ENCODE measurements around the gene MAD1L1.
"Not testable (repeated sequence)": the region's sequence is repeated elsewhere in the genome, so short reads cannot be mapped to it uniquely, and the experiment has no call there.

The MAD1L1 gene

DNA sequence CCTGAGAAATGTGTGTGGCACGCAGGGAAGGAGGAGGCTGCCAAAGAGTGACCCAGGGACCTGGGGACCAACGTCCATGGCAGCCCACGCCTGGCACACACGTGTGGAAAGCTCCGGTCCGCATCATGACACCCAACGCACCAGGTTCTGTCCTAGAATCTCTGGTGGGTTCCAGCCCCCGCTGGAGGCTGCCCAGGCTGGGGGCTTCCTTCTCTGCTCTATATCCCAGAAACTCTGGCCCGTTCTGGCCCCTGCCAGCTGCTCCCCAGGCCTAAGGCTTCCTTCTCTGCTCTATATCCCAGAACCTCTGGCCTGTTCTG lies 300.8 kb downstream of the MAD1L1 start:
- no peak for FAIRE-seq

DNA sequence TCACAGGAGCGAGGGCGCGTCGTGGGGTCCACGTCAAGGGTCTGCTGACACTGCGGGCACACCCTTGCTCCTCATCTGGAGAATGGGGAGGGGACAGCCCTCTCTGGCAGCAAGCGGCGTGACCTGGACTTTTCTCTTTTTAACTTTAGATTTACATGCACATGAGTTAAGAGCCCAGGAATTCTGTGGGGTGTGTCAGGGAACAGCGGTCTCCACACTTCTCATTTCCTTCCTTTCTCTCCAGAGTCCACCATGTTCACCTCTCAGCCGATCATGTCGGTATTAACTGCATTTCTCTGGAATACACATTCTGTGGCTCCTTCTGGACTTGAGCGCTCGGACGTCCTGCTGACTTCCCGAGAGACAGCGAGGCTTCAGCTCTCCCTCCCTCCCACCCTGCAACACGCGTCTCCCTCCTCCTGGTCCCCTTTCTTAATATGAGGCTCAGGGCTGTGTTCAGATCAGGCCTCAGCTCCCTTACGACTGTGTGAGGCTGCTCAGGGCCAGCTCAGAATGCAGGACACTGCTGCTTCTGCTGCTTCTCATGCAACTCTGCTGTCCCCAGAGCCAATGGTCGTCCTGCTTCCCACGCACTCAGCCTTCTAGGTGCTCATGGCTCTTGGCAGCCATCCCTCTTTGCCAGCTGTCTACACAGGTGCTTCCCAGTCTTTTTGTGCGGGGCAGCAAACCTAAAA lies 301.3 kb downstream of the MAD1L1 start:
- FAIRE-seq, result no peak

GRCh38 chr7:1930381-1931065 lies 302.2 kb downstream of the MAD1L1 start:
- FAIRE-seq, result no peak

DNA sequence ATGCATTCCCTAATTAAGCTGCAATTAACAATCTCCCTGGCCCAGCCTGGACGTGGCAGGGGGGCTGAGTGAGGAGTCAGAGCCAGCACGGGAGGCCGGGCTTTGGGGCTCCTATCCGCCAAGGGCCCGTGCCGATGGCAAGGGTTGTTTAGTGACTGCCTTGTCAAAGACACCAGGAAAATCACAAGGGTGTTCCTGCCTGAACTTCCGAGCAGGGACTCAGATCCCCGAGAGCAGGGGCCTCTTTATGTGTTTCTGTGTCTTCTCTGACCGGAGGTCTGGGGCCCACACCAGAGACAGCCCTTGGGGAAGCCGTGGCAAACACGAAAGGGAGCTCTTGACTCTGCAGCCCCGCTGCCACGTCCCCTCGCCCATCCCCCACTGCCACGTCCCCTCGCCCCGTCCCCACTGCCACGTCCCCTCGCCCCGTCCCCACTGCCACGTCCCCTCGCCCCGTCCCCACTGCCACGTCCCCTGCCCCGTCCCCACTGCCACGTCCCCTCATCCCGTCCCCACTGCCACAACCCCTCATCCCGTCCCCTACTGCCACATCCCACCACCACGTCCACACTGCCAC lies 303.3 kb downstream of the MAD1L1 start:
- FAIRE-seq, result not testable (repeated sequence)

DNA sequence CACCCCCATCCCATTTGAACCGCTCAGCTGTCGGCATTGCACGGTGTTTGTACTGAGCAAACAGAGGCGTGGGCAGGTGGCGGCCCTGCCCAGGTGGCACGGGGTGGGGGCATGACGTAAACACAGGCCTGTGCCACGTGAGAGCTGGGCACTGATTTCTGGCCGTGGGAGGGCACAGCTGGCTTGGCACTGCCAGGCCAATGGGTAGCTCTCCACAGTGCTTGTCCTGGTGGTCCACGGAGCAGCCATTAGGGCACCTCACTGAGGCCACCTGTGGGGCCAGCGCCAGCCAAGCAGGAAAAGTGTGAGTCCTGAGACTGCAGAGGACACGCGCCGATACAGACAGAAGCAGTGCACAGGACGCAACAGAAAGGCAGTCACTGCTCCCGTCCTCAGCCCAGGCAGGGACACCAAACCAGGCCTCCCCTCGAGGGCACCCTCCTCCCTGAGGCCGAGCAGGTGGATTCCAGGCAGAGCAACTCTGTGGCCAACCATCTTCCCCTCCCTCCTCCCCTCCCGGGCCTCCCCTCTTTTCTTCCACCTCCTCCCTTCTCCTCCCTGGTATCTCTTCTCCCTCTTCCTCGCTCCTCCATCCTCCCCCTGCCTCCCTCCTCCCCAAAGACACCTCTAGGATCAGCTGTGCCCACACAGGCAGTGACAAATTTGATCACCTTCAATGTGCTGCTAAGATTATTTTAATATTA lies 303.9 kb downstream of the MAD1L1 start:
- FAIRE-seq, result no peak

GRCh38 chr7:1927937-1928644 lies 304.7 kb downstream of the MAD1L1 start:
- no peak for FAIRE-seq

GRCh38 chr7:1926908-1927306 lies 305.8 kb downstream of the MAD1L1 start:
- FAIRE-seq, result no peak

GRCh38 chr7:1925973-1926907 lies 306.5 kb downstream of the MAD1L1 start:
- FAIRE-seq, result no peak

GRCh38 chr7:1925349-1925748 lies 307.4 kb downstream of the MAD1L1 start:
- FAIRE-seq, result no peak

- no peak for FAIRE-seq
These were observed 308.4 kb downstream of the MAD1L1 start for GRCh38 chr7:1924258-1924817.

DNA sequence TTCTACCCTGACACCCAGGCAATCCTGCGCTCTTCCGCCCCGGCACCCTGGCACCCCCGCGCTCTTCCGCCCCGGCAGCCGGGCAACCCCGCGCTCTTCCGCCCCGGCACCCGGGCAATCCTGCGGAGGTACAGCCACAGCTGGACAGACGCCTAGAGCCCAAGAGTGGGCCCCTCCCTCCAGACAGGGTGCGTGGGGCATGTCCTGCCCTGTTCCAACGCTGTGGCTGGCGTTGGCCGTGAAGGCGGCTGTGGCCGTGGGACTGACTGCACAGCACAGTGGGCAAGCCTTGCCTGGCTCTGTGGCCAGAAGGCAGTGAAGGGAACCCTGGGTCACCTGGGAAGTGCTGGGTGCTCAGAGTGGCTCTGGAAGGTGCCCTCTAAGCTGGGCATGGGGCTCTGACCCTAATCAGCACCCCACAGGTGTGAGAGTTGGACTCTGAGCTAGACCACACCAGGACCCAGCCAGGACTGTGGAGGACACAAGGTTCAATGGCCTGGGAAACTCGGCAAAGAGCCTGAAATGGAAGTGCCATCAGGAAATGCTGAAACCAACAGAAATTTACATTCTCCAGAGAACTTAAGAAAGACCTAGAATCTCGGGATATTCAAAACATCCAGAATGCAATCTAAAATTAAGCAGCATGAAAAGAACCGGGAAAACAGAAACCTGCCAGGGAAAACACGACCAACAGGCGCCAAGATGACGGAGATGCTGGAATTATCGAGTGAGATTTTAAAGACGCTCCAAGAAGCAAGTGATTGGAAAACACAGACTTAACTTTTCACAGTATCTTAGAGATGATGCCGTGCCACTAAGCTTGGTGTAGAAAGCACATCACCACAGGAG lies 309.1 kb downstream of the MAD1L1 start:
- no peak for FAIRE-seq

DNA sequence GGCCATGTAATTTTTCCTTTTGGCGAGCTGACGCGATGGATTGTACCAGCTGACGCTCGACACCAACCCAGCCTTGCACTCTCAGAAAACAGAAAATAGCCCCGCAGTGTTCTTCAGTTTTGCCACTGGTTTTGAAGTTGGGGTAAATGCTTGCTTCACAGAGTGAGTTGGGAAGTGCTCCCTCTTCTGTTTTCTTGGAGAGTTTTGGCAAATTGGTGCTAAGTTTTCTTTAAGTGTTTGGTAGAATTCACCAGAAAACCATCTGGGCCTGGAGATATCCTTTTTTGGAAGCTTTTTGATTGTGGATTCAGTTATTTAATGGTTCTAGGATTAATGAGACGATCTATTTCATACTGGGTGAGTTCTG lies 309.9 kb downstream of the MAD1L1 start:
- no peak for FAIRE-seq

GRCh38 chr7:1922071-1922869 lies 310.5 kb downstream of the MAD1L1 start:
- no peak for FAIRE-seq

GRCh38 chr7:1920881-1921280 lies 311.9 kb downstream of the MAD1L1 start:
- FAIRE-seq, result no peak

DNA sequence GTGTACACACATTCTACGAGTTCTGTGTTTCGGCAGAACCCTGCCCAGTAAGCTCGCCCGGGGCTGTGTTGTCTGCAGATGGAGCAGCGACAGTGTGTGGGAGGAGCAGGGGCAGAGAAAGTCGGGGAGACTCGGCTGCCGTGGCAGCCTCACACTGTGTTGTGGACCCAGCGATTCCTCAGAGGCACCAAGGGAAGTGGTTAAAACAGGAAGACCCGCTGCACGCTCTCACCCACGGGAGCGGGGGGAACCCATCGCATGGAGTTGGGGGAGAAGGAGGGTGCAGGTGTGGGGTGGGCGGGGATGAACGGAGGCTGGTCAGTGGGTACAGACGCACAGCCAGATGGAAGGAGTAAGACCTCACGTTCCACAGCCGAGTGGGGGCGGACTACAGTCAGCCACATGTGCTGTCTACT lies 312.5 kb downstream of the MAD1L1 start:
- no peak for FAIRE-seq

GRCh38 chr7:1919539-1920265 lies 313.0 kb downstream of the MAD1L1 start:
- FAIRE-seq, result no peak

DNA sequence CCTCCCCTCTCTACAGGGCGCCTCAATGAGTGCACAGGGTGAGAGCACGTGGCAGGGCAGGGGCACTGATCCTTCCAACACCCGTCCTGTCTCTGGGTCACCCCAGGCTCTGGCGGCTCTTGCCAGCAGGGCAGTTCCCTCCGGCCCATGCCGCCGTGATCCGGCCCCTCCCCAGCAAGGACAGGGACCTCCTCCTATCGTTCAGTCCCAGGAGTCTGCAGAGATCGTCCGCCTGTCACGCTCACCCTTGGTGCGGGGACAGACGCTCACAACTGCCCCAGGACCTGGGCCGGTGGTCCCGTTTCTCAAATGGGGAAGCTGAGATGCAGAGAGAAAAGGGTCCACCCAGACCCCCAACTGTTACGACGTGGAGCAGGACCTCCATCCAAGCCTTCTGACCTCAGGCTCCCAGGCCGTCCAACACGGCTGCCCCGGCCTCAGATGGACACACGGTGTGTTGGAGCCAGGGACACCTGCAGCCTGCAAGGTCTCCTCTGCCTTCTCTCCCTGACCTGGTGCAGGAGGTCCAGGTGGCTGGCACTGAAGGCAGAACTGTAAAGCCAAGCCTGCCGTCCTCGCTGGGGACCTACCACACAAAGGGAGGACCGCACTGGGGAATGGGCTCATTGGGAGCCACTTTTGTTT lies 313.7 kb downstream of the MAD1L1 start:
- FAIRE-seq, result no peak

GRCh38 chr7:1918063-1918645 lies 314.6 kb downstream of the MAD1L1 start:
- no peak for FAIRE-seq

All from G401.6 (cell line).